GM23338 (cell line): ENCODE data around the gene IMMP2L. TPM values are rescaled to one million over a fixed set of nuclear protein-coding genes. Genes with fewer than 3 reads are reported as not detected.

Source experiments
- ATAC-seq: fragments of 200-7000 bp; cut with Tn5 transposase; 3 replicates; pipeline ENCODE4 v1.9.1; 2020
- DNase-seq: peaks from one replicate; pipeline ENCODE4 v3.0.0-alpha.2; 2015; ENCODE audit warnings: low spot score
- H2AFZ ChIP-seq: fragments of 200-600 bp; sonication (generic); 2 replicates; pipeline ENCODE4 v1.8.0; 2016; ENCODE audit warnings: antibody characterized with exemption, mild to moderate bottlenecking, moderate library complexity
- H3F3A ChIP-seq: fragments of 200-600 bp; sonication (generic); replicated peaks from 2 replicates; pipeline ENCODE4 v1.8.0; 2017; ENCODE audit warnings: antibody characterized with exemption, mixed run types, low read depth
- H3K27ac ChIP-seq: fragments of 200-600 bp; sonication (generic); 2 replicates; pipeline ENCODE4 v1.6.1; 2016; ENCODE audit warnings: low read depth
- H3K27me3 ChIP-seq: fragments of 200-600 bp; sonication (generic); 2 replicates; pipeline ENCODE4 v1.8.0; 2016; ENCODE audit warnings: mild to moderate bottlenecking, mixed run types, moderate library complexity; ENCODE audit not compliant: insufficient read depth
- H3K36me3 ChIP-seq: fragments of 200-600 bp; sonication (generic); 2 replicates; pipeline ENCODE4 v1.8.0; 2016; ENCODE audit warnings: mild to moderate bottlenecking; ENCODE audit not compliant: insufficient read depth
- H3K4me1 ChIP-seq: fragments of 200-600 bp; sonication (generic); 2 replicates; pipeline ENCODE4 v1.8.0; 2016; ENCODE audit warnings: mild to moderate bottlenecking, moderate library complexity; ENCODE audit not compliant: insufficient read depth
- H3K4me2 ChIP-seq: fragments of 200-600 bp; sonication (generic); 2 replicates; pipeline ENCODE4 v1.7.1; 2017; ENCODE audit warnings: mixed run types
- H3K4me3 ChIP-seq: fragments of 200-600 bp; sonication (generic); 2 replicates; pipeline ENCODE4 v1.6.1; 2016; ENCODE audit warnings: mixed run types
- H3K79me2 ChIP-seq: fragments of 200-600 bp; sonication (generic); replicated peaks from 2 replicates; pipeline ENCODE4 v1.8.0; 2017; ENCODE audit warnings: mild to moderate bottlenecking; ENCODE audit not compliant: insufficient read depth
- H3K9me2 ChIP-seq: fragments of 200-600 bp; sonication (generic); 2 replicates; pipeline ENCODE4 v1.8.0; 2017; ENCODE audit not compliant: insufficient read depth
- H4K20me1 ChIP-seq: fragments of 200-600 bp; sonication (generic); replicated peaks from 2 replicates; pipeline ENCODE4 v1.8.0; 2017; ENCODE audit warnings: mild to moderate bottlenecking; ENCODE audit not compliant: insufficient read depth
- H3K27ac Mint-ChIP-seq: 2 replicates; pipeline ENCODE4 v1.8.0; 2020; ENCODE audit warnings: inconsistent platforms, mild to moderate bottlenecking, moderate library complexity, mixed read lengths
- H3K27me3 Mint-ChIP-seq: 3 replicates; pipeline ENCODE4 v1.8.0; 2022; ENCODE audit warnings: low read depth, mild to moderate bottlenecking, moderate library complexity, mixed read lengths, inconsistent platforms; ENCODE audit not compliant: insufficient read depth, poor library complexity
- H3K36me3 Mint-ChIP-seq: 3 replicates; pipeline ENCODE4 v1.8.0; 2021; ENCODE audit warnings: low read depth, mild to moderate bottlenecking, inconsistent platforms, moderate library complexity, mixed read lengths
- H3K4me1 Mint-ChIP-seq: 3 replicates; pipeline ENCODE4 v1.8.0; 2020; ENCODE audit warnings: mild to moderate bottlenecking, inconsistent platforms, mixed read lengths
- H3K4me3 Mint-ChIP-seq: 3 replicates; pipeline ENCODE4 v1.8.0; 2021; ENCODE audit warnings: moderate library complexity, mild to moderate bottlenecking, inconsistent platforms, mixed read lengths
- H3K9me3 Mint-ChIP-seq: 3 replicates; pipeline ENCODE4 v1.8.0; 2020; ENCODE audit warnings: moderate library complexity, mild to moderate bottlenecking, inconsistent platforms, mixed read lengths
- CTCF ChIP-seq, 2 experiments: fragments of 200-600 bp in 1 of 2; sonication (generic) in 1 of 2; conservative IDR thresholded peaks; 2 replicates each; pipeline versions ENCODE4 v1.5.1 to v1.6.1; 2016 to 2017; ENCODE audit warnings: antibody characterized with exemption in 2 of 2, low read depth in 2 of 2, mild to moderate bottlenecking in 2 of 2, moderate library complexity in 1 of 2
- ETS1 ChIP-seq: IDR thresholded peaks from 2 replicates; pipeline ENCODE4 v1.6.1; 2016; ENCODE audit warnings: antibody characterized with exemption
- EZH2phosphoT487 ChIP-seq: fragments of 200-600 bp; sonication (generic); IDR thresholded peaks from one replicate; pipeline ENCODE4 v1.8.1; 2018; ENCODE audit warnings: antibody characterized with exemption; ENCODE audit not compliant: unreplicated experiment
- JUNB ChIP-seq: IDR thresholded peaks from one replicate; pipeline ENCODE4 v1.6.1; 2016; ENCODE audit warnings: antibody characterized with exemption; ENCODE audit not compliant: unreplicated experiment
- NANOG ChIP-seq: IDR thresholded peaks from 2 replicates; pipeline ENCODE4 v1.6.1; 2016; ENCODE audit warnings: antibody characterized with exemption, borderline replicate concordance
- POLR2AphosphoS5 ChIP-seq: IDR thresholded peaks from 2 replicates; pipeline ENCODE4 v1.6.1; 2016; ENCODE audit warnings: antibody characterized with exemption, low read depth
- ZNF114 ChIP-seq: fragments of 250-450 bp; sonication (Bioruptor Pico); IDR thresholded peaks from 2 replicates; pipeline ENCODE4 v1.5.0; 2020; ENCODE audit warnings: mild to moderate bottlenecking, moderate library complexity
- ZNF462 ChIP-seq: fragments of 250-450 bp; sonication (Bioruptor Pico); IDR thresholded peaks from 2 replicates; pipeline ENCODE4 v1.5.0; 2020; ENCODE audit warnings: mild to moderate bottlenecking, moderate library complexity
- polyA plus RNA-seq: library from polyadenylated mRNA; unstranded; fragments of >200 nt; fragmentation: Nextera tagmentation; extraction: Ambion mirVana; gene quantifications from 2 replicates; pipeline ENCODE4 v1.2.1, GENCODE V29; 2016
- total RNA-seq: library from RNA; depleted of rRNA; stranded (reverse); fragments of >200 nt; shearing (Covaris generic); gene quantifications from 2 replicates; pipeline ENCODE4 v1.2.3, GENCODE V29; 2014

The IMMP2L gene
- total and polyA plus RNA-seq, 2 experiments from 2014 or later, result 7.3 to 14.0 TPM

- TF ChIP-seq ZNF462 (no peak), ETS1 (no peak), CTCF (conservative IDR thresholded peaks at IDR 0.05; ENCODE audit: low read depth in 2 of 2) (no peak), POLR2AphosphoS5 (no peak)
These were observed 880.4 kb downstream of the IMMP2L start (continued) for GRCh38 chr7:110681941-110682340.

- DNase-seq, result no peak
- Histone ChIP-seq H3K4me3 (no peak overlapping the region), H3K4me2 (no peak overlapping the region)
- TF ChIP-seq CTCF (conservative IDR thresholded peaks at IDR 0.05; ENCODE audit: low read depth in 2 of 2), result no peak
- no peak for TF ChIP-seq ZNF114 (CRISPR knock-in tag)
- no peak for TF ChIP-seq JUNB
- TF ChIP-seq ETS1, result no peak
- no peak for TF ChIP-seq EZH2phosphoT487
- no peak for TF ChIP-seq NANOG
These were observed 884.9 kb downstream of the IMMP2L start for GRCh38 chr7:110677405-110677804.

More at GRCh38 chr7:110677405-110677804, 884.9 kb downstream of the IMMP2L start:
- Mint-ChIP-seq H3K36me3 (peaks cover 25% of the 10 kb centered on the region), H3K4me3 (no peak overlapping the region), H3K27ac (no peak overlapping the region), H3K27me3 (peaks cover 2% of the 10 kb centered on the region), H3K9me3 (peaks cover 25% of the 10 kb centered on the region), H3K4me1 (no peaks in the 10 kb centered on the region)
- H3K27ac ChIP-seq, result no peak overlapping the region
- no peak overlapping the region for H2AFZ ChIP-seq
- H3K27me3 ChIP-seq, result no peaks in the 10 kb centered on the region
- no peak for ATAC-seq
- no peaks in the 10 kb centered on the region; the same call in 1 of the 2 replicates for H3K36me3 ChIP-seq
- no peaks in the 10 kb centered on the region for H3K79me2 ChIP-seq
- H3K4me1 ChIP-seq, result no peaks in the 10 kb centered on the region
- no peaks in the 10 kb centered on the region; the same call in 1 of the 2 replicates for H3K9me2 ChIP-seq
- no peaks in the 10 kb centered on the region for H4K20me1 ChIP-seq
- no peaks in the 10 kb centered on the region for H3F3A ChIP-seq
